ENCODE data around the gene PFKFB3.

- no peak for TF ChIP-seq ZNF565 (CRISPR knock-in tag; conservative IDR thresholded peaks at IDR 0.05; ENCODE audit: low read depth)
- no peak for TF ChIP-seq ZNF8 (CRISPR knock-in tag; IDR thresholded peaks at IDR 0.05)
- no peak for TF ChIP-seq ARNTL (CRISPR knock-in tag; IDR thresholded peaks at IDR 0.05; ENCODE audit: borderline replicate concordance, low read depth)
- TF ChIP-seq PATZ1 (CRISPR knock-in tag; IDR thresholded peaks at IDR 0.05; ENCODE audit: borderline replicate concordance) = no peak
These were observed 28.4 kb downstream of the PFKFB3 start for GRCh38 chr10:6231146-6231545.

Measured in SK-N-SH treated with all-trans-retinoic acid at 6 μM for 48 hours (cell line).